Bronchial epithelial cell (primary cell): Measurements from ENCODE around the gene OXSM. TPM values are rescaled to one million over a fixed set of nuclear protein-coding genes. Genes with fewer than 3 reads are reported as not detected.

Source experiments
- DNase-seq: peaks from one replicate; pipeline ENCODE4 v3.0.0-alpha.2; 2010; ENCODE audit warnings: low read depth
- FAIRE-seq: peaks from 2 replicates; lab custom pipeline; 2011; peaks lifted over from hg19 to GRCh38; lab: Jason Lieb, UNC
- H3K27me3 ChIP-seq: 2 replicates; pipeline ENCODE4 v1.5.1; 2011; ENCODE audit warnings: low read length; ENCODE audit not compliant: control insufficient read depth, insufficient read depth
- H3K36me3 ChIP-seq: 2 replicates; pipeline ENCODE4 v1.5.1; 2011; ENCODE audit warnings: low read length; ENCODE audit not compliant: control insufficient read depth, insufficient read depth
- H3K4me3 ChIP-seq: 2 replicates; pipeline ENCODE4 v1.5.1; 2011; ENCODE audit warnings: mild to moderate bottlenecking, low read depth, low read length, control low read depth
- total RNA-seq: library from RNA; depleted of rRNA; stranded (reverse); fragments of >200 nt; gene quantifications from 2 replicates; pipeline ENCODE4 v1.2.1, GENCODE V29; 2014
- TF ChIP-seq, protein P1 (sequence below): IDR thresholded peaks from 2 replicates; pipeline ENCODE4 v1.5.1; 2011; ENCODE audit warnings: mild to moderate bottlenecking, moderate library complexity, low read length, control low read depth, inconsistent platforms; ENCODE audit not compliant: insufficient read depth, severe bottlenecking

OXSM gene
- total RNA-seq, 1 donor from 2014 or later, result 24.0 TPM

GRCh38 chr3:25785826-25786225 is 4.1 kb upstream of the OXSM start:
- Histone ChIP-seq H3K4me3 (no peak overlapping the region), H3K27me3 (no peaks in the 10 kb centered on the region), H3K36me3 (no peaks in the 10 kb centered on the region)
- no peak for FAIRE-seq
- peak; percentile 78 for DNase-seq
- TF ChIP-seq, protein P1, sequence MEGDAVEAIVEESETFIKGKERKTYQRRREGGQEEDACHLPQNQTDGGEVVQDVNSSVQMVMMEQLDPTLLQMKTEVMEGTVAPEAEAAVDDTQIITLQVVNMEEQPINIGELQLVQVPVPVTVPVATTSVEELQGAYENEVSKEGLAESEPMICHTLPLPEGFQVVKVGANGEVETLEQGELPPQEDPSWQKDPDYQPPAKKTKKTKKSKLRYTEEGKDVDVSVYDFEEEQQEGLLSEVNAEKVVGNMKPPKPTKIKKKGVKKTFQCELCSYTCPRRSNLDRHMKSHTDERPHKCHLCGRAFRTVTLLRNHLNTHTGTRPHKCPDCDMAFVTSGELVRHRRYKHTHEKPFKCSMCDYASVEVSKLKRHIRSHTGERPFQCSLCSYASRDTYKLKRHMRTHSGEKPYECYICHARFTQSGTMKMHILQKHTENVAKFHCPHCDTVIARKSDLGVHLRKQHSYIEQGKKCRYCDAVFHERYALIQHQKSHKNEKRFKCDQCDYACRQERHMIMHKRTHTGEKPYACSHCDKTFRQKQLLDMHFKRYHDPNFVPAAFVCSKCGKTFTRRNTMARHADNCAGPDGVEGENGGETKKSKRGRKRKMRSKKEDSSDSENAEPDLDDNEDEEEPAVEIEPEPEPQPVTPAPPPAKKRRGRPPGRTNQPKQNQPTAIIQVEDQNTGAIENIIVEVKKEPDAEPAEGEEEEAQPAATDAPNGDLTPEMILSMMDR, result no peak

DNA sequence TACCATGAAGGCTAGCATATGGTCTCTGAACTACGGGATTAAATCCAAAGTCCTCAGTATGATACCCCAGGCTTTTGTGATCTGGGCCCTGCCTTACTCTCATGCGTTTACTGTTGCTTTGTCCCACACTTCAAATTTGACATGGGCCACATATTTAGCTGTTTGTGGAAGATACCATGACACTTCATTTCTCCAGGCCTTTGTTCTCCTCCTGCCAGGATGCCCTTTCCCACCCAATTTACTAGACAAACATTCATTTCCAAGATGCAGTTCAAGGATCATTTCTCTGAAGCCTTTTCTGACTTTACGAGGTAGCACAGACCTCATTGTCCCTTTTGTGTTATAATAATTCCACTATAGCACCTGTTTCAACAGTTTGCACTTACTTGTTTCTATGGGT is 2.2 kb upstream of the OXSM start:
- Histone ChIP-seq H3K4me3 (no peak overlapping the region), H3K36me3 (no peaks in the 10 kb centered on the region), H3K27me3 (no peaks in the 10 kb centered on the region)
- TF ChIP-seq, protein P1, result no peak
- FAIRE-seq, result no peak
- DNase-seq, result no peak

DNA sequence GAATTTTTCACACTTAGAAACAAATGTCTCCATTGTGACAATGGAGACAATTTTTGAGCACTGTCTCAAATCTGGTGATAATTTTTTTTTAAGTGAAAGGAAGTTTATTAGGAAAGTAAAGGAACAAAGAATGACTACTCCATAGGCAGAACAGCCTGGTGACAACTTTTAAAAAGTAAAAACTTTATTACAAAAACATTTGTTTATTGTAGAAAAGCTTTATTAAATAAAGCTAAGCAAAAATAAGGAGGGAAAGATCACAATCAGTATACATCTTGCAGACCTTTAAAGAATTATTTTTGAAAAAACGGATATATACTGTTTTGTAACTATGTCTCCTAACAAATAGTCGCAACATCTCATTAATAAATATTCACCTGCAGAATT is 688 bp upstream of the OXSM start:
- peaks cover 2% of the 10 kb centered on the region for H3K36me3 ChIP-seq
- TF ChIP-seq, protein P1, result no peak
- peak overlapping the region; percentile 64 for H3K4me3 ChIP-seq
- H3K27me3 ChIP-seq, result no peaks in the 10 kb centered on the region
- no peak for FAIRE-seq
- DNase-seq, result no peak

- Histone ChIP-seq H3K36me3 (no peaks in the 10 kb centered on the region), H3K4me3 (no peak overlapping the region), H3K27me3 (no peaks in the 10 kb centered on the region)
- no peak for DNase-seq
- TF ChIP-seq, protein P1, result no peak
- FAIRE-seq, result no peak
These were observed 11.9 kb downstream of the OXSM start for GRCh38 chr3:25801786-25802185.

GRCh38 chr3:25803833-25804232 is 13.9 kb downstream of the OXSM start:
- Histone ChIP-seq H3K27me3 (no peaks in the 10 kb centered on the region), H3K36me3 (no peaks in the 10 kb centered on the region), H3K4me3 (no peak overlapping the region)
- no peak for FAIRE-seq
- DNase-seq, result no peak
- TF ChIP-seq, protein P1, result no peak

DNA sequence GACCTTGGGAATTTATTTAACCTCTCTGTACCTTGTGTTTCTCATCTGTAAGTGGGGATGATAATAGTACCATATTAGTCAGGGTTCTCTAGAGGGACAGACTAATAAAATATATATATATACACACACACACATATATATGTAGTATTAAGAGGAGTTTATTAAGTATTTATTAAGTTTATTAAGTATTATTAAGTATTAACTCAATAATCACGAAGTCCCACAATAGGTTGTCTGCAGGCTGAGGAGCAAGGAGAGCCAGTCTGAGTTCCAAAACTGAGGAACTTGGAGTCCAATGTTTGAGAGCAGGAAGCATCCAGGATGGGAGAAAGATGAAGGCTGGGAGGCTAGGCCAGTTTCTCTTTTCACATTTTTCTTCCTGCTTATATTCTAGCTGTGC is 14.8 kb downstream of the OXSM start:
- no peaks in the 10 kb centered on the region for H3K36me3 ChIP-seq
- H3K27me3 ChIP-seq, result no peaks in the 10 kb centered on the region
- TF ChIP-seq, protein P1, result no peak
- H3K4me3 ChIP-seq, result no peak overlapping the region
- FAIRE-seq (no peak), DNase-seq (no peak)
